Testis (tissue), 3 donors: ENCODE data around the gene MDGA2. TPM values are rescaled to one million over a fixed set of nuclear protein-coding genes. Genes with fewer than 3 reads are reported as not detected.

Source experiments
- DNase-seq: peaks from one replicate; pipeline ENCODE4 v3.0.0-alpha.2; 2019
- H3K27ac ChIP-seq, 2 donors: fragments of 200-600 bp; sonication (generic); one replicate each; pipeline ENCODE4 v1.5.1; 2019
- H3K27me3 ChIP-seq: fragments of 200-600 bp; sonication (generic); one replicate; pipeline ENCODE4 v1.5.1; 2019
- H3K36me3 ChIP-seq: fragments of 200-600 bp; sonication (generic); one replicate; pipeline ENCODE4 v1.5.1; 2017; ENCODE audit warnings: low read depth; ENCODE audit errors: missing control alignments
- H3K4me1 ChIP-seq: fragments of 200-600 bp; sonication (generic); one replicate; pipeline ENCODE4 v1.5.1; 2019
- H3K4me3 ChIP-seq, 2 donors: fragments of 200-600 bp; sonication (generic); one replicate each; pipeline ENCODE4 v1.5.1; 2017 to 2019
- H3K9me3 ChIP-seq: fragments of 200-600 bp; sonication (generic); one replicate; pipeline ENCODE4 v1.5.1; 2017
- CTCF ChIP-seq, 3 experiments: fragments of 450-650 bp in 2 of 3; fragments of 200-600 bp in 1 of 3; sonication (generic) in 1 of 3; IDR thresholded peaks; one replicate each; pipeline ENCODE4 v1.5.1; 2016 to 2019; ENCODE audit warnings: antibody characterized with exemption in 3 of 3, mild to moderate bottlenecking in 2 of 3, moderate library complexity in 1 of 3
- POLR2A ChIP-seq: fragments of 450-650 bp; IDR thresholded peaks from one replicate; pipeline ENCODE4 v1.6.1; 2017; ENCODE audit warnings: antibody characterized with exemption, mild to moderate bottlenecking, moderate library complexity
- WGBS, 2 donors: methylation state at CpG; one replicate each; pipeline ENCODE4 v1.1.5; 2018; 5-methylcytosine and 5-hydroxymethylcytosine counted together
- intact Hi-C: fragments of 100-400 bp; cut with DNase I; formaldehyde crosslinking; loops from one replicate; pipeline ENCODE4 v1.15.1; 2023; ENCODE audit warnings: low total_unique reads
- polyA plus RNA-seq: library from polyadenylated mRNA; stranded (reverse); fragments of 350-450 nt; fragmentation: Illumina TruSeq; extraction: RNeasy Lipid Tissue Mini Kit (QIAGEN cat#74804); gene quantifications from one replicate; pipeline ENCODE4 v1.2.3, GENCODE V29; 2014; ENCODE audit warnings: low read depth, low replicate concordance; ENCODE audit not compliant: insufficient read depth
- total RNA-seq, 2 donors: library from RNA; depleted of rRNA; stranded (reverse); fragments of >200 nt; gene quantifications; one replicate each; pipeline ENCODE4 v1.2.3, GENCODE V29; 2016

The MDGA2 gene
- total and polyA plus RNA-seq, 3 donors from 2014 or later = 3.9 to 11.6 (median 8.4) TPM

- Histone ChIP-seq H3K27me3 (no peaks in the 10 kb centered on the region), H3K9me3 (no peaks in the 10 kb centered on the region), H3K4me3 (no peak overlapping the region), H3K36me3 (no peaks in the 10 kb centered on the region), H3K27ac (no peak overlapping the region), H3K4me1 (no peaks in the 10 kb centered on the region)
- 57 to 61% methylated on average over 1 of the region's 1 CpG for WGBS, 2 donors
- no peak for DNase-seq
- TF ChIP-seq CTCF (IDR thresholded peaks at IDR 0.05) (no peak), POLR2A (no peak)
- intact Hi-C loops = no loop called here
Observed at GRCh38 chr14:47167402-47167801, 508.0 kb downstream of the MDGA2 start.

- Histone ChIP-seq H3K27me3 (no peaks in the 10 kb centered on the region), H3K4me3 (no peak overlapping the region), H3K4me1 (no peaks in the 10 kb centered on the region), H3K9me3 (no peaks in the 10 kb centered on the region), H3K27ac (no peak overlapping the region), H3K36me3 (no peaks in the 10 kb centered on the region)
- 76 to 80% methylated on average over 10 to 13 of the region's 13 CpGs for WGBS, 2 donors
- DNase-seq = no peak
- no peak for TF ChIP-seq CTCF (IDR thresholded peaks at IDR 0.05)
- no peak for TF ChIP-seq POLR2A
- intact Hi-C loops = no loop called here
Observed at GRCh38 chr14:47155395-47155794, 520.0 kb downstream of the MDGA2 start.

GRCh38 chr14:47154276-47154797, 521.1 kb downstream of the MDGA2 start:
- H3K27me3 ChIP-seq = no peaks in the 10 kb centered on the region
- H3K9me3 ChIP-seq = no peaks in the 10 kb centered on the region
- intact Hi-C loops = no loop called here
- no peaks in the 10 kb centered on the region for H3K4me1 ChIP-seq
- H3K27ac ChIP-seq = no peak overlapping the region
- no peak overlapping the region for H3K4me3 ChIP-seq
- H3K36me3 ChIP-seq = no peaks in the 10 kb centered on the region
- 62 to 66% methylated on average over 8 to 14 of the region's 14 CpGs for WGBS, 2 donors
- DNase-seq = no peak
- TF ChIP-seq POLR2A (no peak), CTCF (IDR thresholded peaks at IDR 0.05) (no peak)

- no peaks in the 10 kb centered on the region for H3K4me1 ChIP-seq
- H3K27ac ChIP-seq = no peak overlapping the region
- no peaks in the 10 kb centered on the region for H3K9me3 ChIP-seq
- H3K4me3 ChIP-seq = no peak overlapping the region
- H3K36me3 ChIP-seq = no peaks in the 10 kb centered on the region
- TF ChIP-seq CTCF (IDR thresholded peaks at IDR 0.05) = no peak
- TF ChIP-seq POLR2A = no peak
- H3K27me3 ChIP-seq = no peaks in the 10 kb centered on the region
- intact Hi-C loops = no loop called here
- no peak for DNase-seq
Observed at GRCh38 chr14:47153746-47154145, 521.7 kb downstream of the MDGA2 start.

- 79 to 86% methylated on average over 3 of the region's 3 CpGs for WGBS, 2 donors
- no peak overlapping the region for H3K27ac ChIP-seq
- no peaks in the 10 kb centered on the region for H3K36me3 ChIP-seq
- intact Hi-C loops = no loop called here
- H3K27me3 ChIP-seq = no peaks in the 10 kb centered on the region
- H3K4me3 ChIP-seq = no peak overlapping the region
- H3K9me3 ChIP-seq = no peaks in the 10 kb centered on the region
- no peaks in the 10 kb centered on the region for H3K4me1 ChIP-seq
- no peak for DNase-seq
- TF ChIP-seq POLR2A = no peak
- no peak for TF ChIP-seq CTCF (IDR thresholded peaks at IDR 0.05)
Observed at GRCh38 chr14:47150267-47150666, 525.1 kb downstream of the MDGA2 start.
